ENCODE data around the gene CNPY3.

DNA sequence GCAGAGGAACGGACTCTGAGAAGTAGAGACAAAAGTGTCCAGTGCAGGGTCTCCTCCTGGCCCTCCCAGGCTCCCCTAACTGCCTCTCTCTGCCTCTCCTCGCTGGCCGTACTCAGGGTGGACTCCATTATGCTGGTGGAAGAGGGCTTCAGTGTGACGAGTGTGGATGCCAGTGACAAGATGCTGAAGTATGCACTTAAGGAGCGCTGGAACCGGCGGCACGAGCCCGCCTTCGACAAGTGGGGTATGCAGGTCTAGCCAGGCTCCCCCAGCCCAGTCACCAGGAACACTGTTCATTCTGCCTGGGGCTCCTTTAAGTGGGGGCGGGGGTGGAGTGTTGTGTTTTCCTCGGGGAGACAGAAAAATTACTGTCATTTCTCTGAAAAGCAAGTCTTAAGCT is 32.8 kb downstream of the CNPY3 start:
- TF ChIP-seq POLR2AphosphoS5 (IDR thresholded peaks at IDR 0.05; ENCODE audit: low read depth, low read length) (no peak), POLR2A (IDR thresholded peaks at IDR 0.05; ENCODE audit: low read depth, low read length) (no peak)
